Measurements from ENCODE around the gene CRACR2B.

DNA sequence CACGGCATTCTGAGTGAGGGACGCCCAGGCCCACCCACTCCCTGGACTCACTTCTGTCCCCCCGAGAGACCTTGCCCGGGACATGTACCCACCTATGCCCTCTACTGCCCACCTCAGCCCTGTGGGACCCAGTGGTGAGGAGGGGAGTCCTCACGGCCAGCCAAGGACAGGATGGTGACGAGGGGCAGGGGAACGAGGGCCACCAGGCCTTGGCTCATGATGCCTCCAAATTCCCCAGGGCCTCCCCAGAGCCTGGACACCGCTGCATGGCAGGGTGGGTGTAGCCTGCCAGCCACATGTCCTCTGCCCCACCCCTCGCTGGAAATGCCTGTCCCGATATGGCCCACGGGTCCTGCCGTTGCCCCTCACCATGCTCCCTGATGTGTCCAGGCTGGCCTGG, 41.1 kb downstream of the CRACR2B start:
- TF ChIP-seq, protein P1, sequence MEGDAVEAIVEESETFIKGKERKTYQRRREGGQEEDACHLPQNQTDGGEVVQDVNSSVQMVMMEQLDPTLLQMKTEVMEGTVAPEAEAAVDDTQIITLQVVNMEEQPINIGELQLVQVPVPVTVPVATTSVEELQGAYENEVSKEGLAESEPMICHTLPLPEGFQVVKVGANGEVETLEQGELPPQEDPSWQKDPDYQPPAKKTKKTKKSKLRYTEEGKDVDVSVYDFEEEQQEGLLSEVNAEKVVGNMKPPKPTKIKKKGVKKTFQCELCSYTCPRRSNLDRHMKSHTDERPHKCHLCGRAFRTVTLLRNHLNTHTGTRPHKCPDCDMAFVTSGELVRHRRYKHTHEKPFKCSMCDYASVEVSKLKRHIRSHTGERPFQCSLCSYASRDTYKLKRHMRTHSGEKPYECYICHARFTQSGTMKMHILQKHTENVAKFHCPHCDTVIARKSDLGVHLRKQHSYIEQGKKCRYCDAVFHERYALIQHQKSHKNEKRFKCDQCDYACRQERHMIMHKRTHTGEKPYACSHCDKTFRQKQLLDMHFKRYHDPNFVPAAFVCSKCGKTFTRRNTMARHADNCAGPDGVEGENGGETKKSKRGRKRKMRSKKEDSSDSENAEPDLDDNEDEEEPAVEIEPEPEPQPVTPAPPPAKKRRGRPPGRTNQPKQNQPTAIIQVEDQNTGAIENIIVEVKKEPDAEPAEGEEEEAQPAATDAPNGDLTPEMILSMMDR (tag by site-specific recombination; IDR thresholded peaks at IDR 0.05): no peak
- TF ChIP-seq PRDM1 (tag by site-specific recombination; IDR thresholded peaks at IDR 0.05) (no peak), ZNF660 (tag by site-specific recombination; IDR thresholded peaks at IDR 0.05) (no peak), ZBTB7A (tag by site-specific recombination; IDR thresholded peaks at IDR 0.05; ENCODE audit: low read depth) (no peak), SP2 (tag by site-specific recombination; IDR thresholded peaks at IDR 0.05) (no peak), ZNF529 (tag by site-specific recombination; IDR thresholded peaks at IDR 0.05; ENCODE audit: insufficient replicate concordance) (no peak), ZNF184 (tag by site-specific recombination; IDR thresholded peaks at IDR 0.05) (no peak), FEZF1 (tag by site-specific recombination; IDR thresholded peaks at IDR 0.05) (no peak), ZNF140 (tag by site-specific recombination; IDR thresholded peaks at IDR 0.05) (no peak), ZNF473 (tag by site-specific recombination; IDR thresholded peaks at IDR 0.05) (no peak), ZNF670 (tag by site-specific recombination; IDR thresholded peaks at IDR 0.05; ENCODE audit: low read depth) (no peak), ZNF658 (tag by site-specific recombination; IDR thresholded peaks at IDR 0.05) (no peak), BCL11A (tag by site-specific recombination; IDR thresholded peaks at IDR 0.05; ENCODE audit: low read depth) (no peak)
- TF ChIP-seq, protein P2, sequence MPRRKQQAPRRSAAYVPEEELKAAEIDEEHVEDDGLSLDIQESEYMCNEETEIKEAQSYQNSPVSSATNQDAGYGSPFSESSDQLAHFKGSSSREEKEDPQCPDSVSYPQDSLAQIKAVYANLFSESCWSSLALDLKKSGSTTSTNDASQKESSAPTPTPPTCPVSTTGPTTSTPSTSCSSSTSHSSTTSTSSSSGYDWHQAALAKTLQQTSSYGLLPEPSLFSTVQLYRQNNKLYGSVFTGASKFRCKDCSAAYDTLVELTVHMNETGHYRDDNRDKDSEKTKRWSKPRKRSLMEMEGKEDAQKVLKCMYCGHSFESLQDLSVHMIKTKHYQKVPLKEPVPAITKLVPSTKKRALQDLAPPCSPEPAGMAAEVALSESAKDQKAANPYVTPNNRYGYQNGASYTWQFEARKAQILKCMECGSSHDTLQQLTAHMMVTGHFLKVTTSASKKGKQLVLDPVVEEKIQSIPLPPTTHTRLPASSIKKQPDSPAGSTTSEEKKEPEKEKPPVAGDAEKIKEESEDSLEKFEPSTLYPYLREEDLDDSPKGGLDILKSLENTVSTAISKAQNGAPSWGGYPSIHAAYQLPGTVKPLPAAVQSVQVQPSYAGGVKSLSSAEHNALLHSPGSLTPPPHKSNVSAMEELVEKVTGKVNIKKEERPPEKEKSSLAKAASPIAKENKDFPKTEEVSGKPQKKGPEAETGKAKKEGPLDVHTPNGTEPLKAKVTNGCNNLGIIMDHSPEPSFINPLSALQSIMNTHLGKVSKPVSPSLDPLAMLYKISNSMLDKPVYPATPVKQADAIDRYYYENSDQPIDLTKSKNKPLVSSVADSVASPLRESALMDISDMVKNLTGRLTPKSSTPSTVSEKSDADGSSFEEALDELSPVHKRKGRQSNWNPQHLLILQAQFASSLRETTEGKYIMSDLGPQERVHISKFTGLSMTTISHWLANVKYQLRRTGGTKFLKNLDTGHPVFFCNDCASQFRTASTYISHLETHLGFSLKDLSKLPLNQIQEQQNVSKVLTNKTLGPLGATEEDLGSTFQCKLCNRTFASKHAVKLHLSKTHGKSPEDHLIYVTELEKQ (tag by site-specific recombination; IDR thresholded peaks at IDR 0.05; ENCODE audit: borderline replicate concordance): no peak

Measured in HEK293 (cell line).